ENCODE results near the gene CCL3.
A peak's percentile ranks its signal among the peaks of the same experiment; 100 is the strongest.
"Not testable (repeated sequence)": the region's sequence is repeated elsewhere in the genome, so short reads cannot be mapped to it uniquely, and the experiment has no call there.

Gene CCL3

GRCh38 chr17:36099004-36099403, 9.1 kb upstream of the CCL3 start:
- H3K27me3 ChIP-seq (replicated peaks in 2 of 5; ENCODE audit: control insufficient read depth in 4 of 5, insufficient read depth in 5 of 5, low read length in 4 of 5); H3K4me3 ChIP-seq (ENCODE audit: control insufficient read depth in 1 of 7, extremely low read depth in 1 of 7, insufficient read depth in 4 of 7, low read depth in 2 of 7, low read length in 6 of 7); H3K9me3 ChIP-seq (ENCODE audit: control extremely low read depth in 1 of 5, control insufficient read depth in 4 of 5, insufficient read depth in 2 of 5, low read depth in 1 of 5, low read length in 4 of 5); DNase-seq; H3K27ac ChIP-seq (ENCODE audit: insufficient read depth in 1 of 2, low read depth in 1 of 2, low read length in 2 of 2, poor library complexity in 1 of 2, severe bottlenecking in 2 of 2); H3K36me3 ChIP-seq (ENCODE audit: control insufficient read depth in 4 of 4, insufficient read depth in 4 of 4, low read length in 3 of 4): not testable (repeated sequence)
- H3K4me1 ChIP-seq (ENCODE audit: control extremely low read depth in 1 of 4, control insufficient read depth in 4 of 4, insufficient read depth in 4 of 4, low read length in 3 of 4) = peaks cover 5 to 13% (median 9%) of the 10 kb centered on the region in 4 experiments
- no CpG with 5 or more reads among the region's 1 CpG for WGBS (ENCODE audit: insufficient coverage)
- POLR2A ChIA-PET = interaction anchor here (1.0 kb wide), 1 partner anchor 23 kb away, joined by 5 read pairs; no protein-coding TSS in a partner anchor
- CTCF ChIA-PET = interaction anchor here (1.4 to 1.6 kb wide), 2 partner anchors 26 to 94 kb away, joined by 3 to 4 read pairs; no protein-coding TSS in a partner anchor

DNA sequence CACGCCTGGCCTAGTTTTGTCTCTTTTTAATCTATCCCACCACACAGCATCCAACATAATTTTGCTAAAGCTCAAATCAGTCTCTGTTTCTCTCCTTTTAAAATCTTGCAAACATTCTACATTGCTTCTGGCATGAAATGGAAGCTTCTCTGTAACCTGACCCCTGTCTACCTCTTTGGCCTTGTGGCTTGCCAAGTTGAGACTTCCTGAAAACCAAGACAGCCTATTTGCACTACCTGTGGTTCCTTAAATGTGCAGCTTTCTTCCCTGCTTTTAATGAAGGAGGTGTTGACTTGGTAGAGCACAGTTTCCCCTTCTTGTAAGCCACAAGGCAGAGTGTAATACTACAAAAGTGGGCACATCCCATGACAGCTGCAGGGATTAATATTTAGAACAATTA, 6.0 kb upstream of the CCL3 start:
- POLR2A ChIA-PET = no interaction called here
- WGBS (ENCODE audit: insufficient coverage) = 100% methylated on average over 1 of the region's 1 CpG

DNA sequence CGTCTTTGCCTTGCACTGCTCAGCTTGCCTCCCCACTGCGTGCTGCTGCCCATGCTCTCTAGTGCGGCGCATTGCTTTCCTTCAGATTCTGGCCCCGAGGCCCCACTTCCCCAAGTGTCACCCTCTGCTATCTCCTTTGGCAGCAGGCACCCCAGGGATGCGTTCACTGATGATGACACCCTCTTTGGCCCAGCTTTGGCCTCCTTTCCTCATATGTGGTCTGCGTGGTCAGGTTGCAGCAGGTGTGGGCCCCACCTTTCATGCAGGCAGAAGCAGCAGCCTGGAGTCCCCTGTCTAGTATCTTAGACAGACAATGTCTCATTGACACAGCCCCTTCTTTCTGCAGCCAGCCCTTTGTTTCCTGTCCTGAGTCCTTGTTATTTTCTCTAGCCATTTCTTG, 4.8 kb upstream of the CCL3 start:
- Histone ChIP-seq H3K4me1 (ENCODE audit: control extremely low read depth in 1 of 4, control insufficient read depth in 4 of 4, insufficient read depth in 4 of 4, low read length in 3 of 4) (peaks cover 0 to 15% (median 11%) of the 10 kb centered on the region in 4 experiments), H3K27ac (ENCODE audit: insufficient read depth in 1 of 2, low read depth in 1 of 2, low read length in 2 of 2, poor library complexity in 1 of 2, severe bottlenecking in 2 of 2) (no peak overlapping the region), H3K4me3 (ENCODE audit: control insufficient read depth in 1 of 7, extremely low read depth in 1 of 7, insufficient read depth in 4 of 7, low read depth in 2 of 7, low read length in 6 of 7) (no peak overlapping the region), H3K9me3 (ENCODE audit: control extremely low read depth in 1 of 5, control insufficient read depth in 4 of 5, insufficient read depth in 2 of 5, low read depth in 1 of 5, low read length in 4 of 5) (no peaks in the 10 kb centered on the region), H3K36me3 (ENCODE audit: control insufficient read depth in 4 of 4, insufficient read depth in 4 of 4, low read length in 3 of 4) (no peaks in the 10 kb centered on the region), H3K27me3 (replicated peaks in 2 of 5; ENCODE audit: control insufficient read depth in 4 of 5, insufficient read depth in 5 of 5, low read length in 4 of 5) (no peaks in the 10 kb centered on the region)
- ChIA-PET POLR2A (no interaction called here), CTCF (no interaction called here)
- DNase-seq = peak in 1 of 3 donors; percentile 15
- WGBS (ENCODE audit: insufficient coverage) = 97% methylated on average over 7 of the region's 7 CpGs

More for the DNA sequence above, 6.0 kb upstream of the CCL3 start:
- no peaks in the 10 kb centered on the region for H3K27me3 ChIP-seq (replicated peaks in 2 of 5; ENCODE audit: control insufficient read depth in 4 of 5, insufficient read depth in 5 of 5, low read length in 4 of 5)
- H3K9me3 ChIP-seq (ENCODE audit: control extremely low read depth in 1 of 5, control insufficient read depth in 4 of 5, insufficient read depth in 2 of 5, low read depth in 1 of 5, low read length in 4 of 5) = no peaks in the 10 kb centered on the region
- peak in 1 of 3 donors; percentile 21 for DNase-seq
- no peaks in the 10 kb centered on the region for H3K36me3 ChIP-seq (ENCODE audit: control insufficient read depth in 4 of 4, insufficient read depth in 4 of 4, low read length in 3 of 4)
- no peak overlapping the region for H3K27ac ChIP-seq (ENCODE audit: insufficient read depth in 1 of 2, low read depth in 1 of 2, low read length in 2 of 2, poor library complexity in 1 of 2, severe bottlenecking in 2 of 2)
- H3K4me1 ChIP-seq (ENCODE audit: control extremely low read depth in 1 of 4, control insufficient read depth in 4 of 4, insufficient read depth in 4 of 4, low read length in 3 of 4) = peaks cover 0 to 5% (median 2%) of the 10 kb centered on the region in 4 experiments
- no peak overlapping the region for H3K4me3 ChIP-seq (ENCODE audit: control insufficient read depth in 1 of 7, extremely low read depth in 1 of 7, insufficient read depth in 4 of 7, low read depth in 2 of 7, low read length in 6 of 7)
- CTCF ChIA-PET = interaction anchor here (1.0 to 1.4 kb wide), 4 partner anchors 17 to 78 kb away, joined by 3 to 4 read pairs (median 3); partner anchors contain the start of gene CCL23

DNA sequence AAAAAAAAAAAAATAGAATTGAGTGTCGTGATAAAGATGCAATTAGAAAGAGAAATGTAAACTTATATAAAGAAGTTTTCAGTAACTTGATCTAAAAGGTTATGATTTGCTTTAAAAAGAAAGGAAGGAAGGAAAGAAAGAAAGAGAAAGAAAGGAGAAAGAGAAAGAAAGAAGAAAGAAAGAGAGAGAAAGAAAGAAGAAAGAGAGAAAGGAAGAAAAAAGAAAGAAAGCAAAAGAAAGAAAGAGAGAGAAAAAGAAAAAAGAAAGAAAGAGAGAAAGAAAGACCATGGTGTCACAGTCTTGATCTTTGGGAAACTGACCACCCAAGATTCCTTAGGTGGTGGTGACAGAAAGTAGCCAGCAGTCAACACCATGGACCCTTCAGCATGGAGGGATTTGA, 4.3 kb upstream of the CCL3 start:
- WGBS (ENCODE audit: insufficient coverage) = no CpG with 5 or more reads among the region's 1 CpG
- Histone ChIP-seq H3K36me3 (ENCODE audit: control insufficient read depth in 4 of 4, insufficient read depth in 4 of 4, low read length in 3 of 4) (no peaks in the 10 kb centered on the region), H3K4me1 (ENCODE audit: control extremely low read depth in 1 of 4, control insufficient read depth in 4 of 4, insufficient read depth in 4 of 4, low read length in 3 of 4) (peaks cover 0 to 20% (median 13%) of the 10 kb centered on the region in 4 experiments), H3K27me3 (replicated peaks in 2 of 5; ENCODE audit: control insufficient read depth in 4 of 5, insufficient read depth in 5 of 5, low read length in 4 of 5) (no peaks in the 10 kb centered on the region), H3K4me3 (ENCODE audit: control insufficient read depth in 1 of 7, extremely low read depth in 1 of 7, insufficient read depth in 4 of 7, low read depth in 2 of 7, low read length in 6 of 7) (no peak overlapping the region), H3K9me3 (ENCODE audit: control extremely low read depth in 1 of 5, control insufficient read depth in 4 of 5, insufficient read depth in 2 of 5, low read depth in 1 of 5, low read length in 4 of 5) (no peaks in the 10 kb centered on the region), H3K27ac (ENCODE audit: insufficient read depth in 1 of 2, low read depth in 1 of 2, low read length in 2 of 2, poor library complexity in 1 of 2, severe bottlenecking in 2 of 2) (no peak overlapping the region)
- DNase-seq = no peak
- CTCF ChIA-PET = no interaction called here
- POLR2A ChIA-PET = no interaction called here

- H3K27me3 ChIP-seq (replicated peaks in 2 of 5; ENCODE audit: control insufficient read depth in 4 of 5, insufficient read depth in 5 of 5, low read length in 4 of 5); H3K27ac ChIP-seq (ENCODE audit: insufficient read depth in 1 of 2, low read depth in 1 of 2, low read length in 2 of 2, poor library complexity in 1 of 2, severe bottlenecking in 2 of 2); H3K9me3 ChIP-seq (ENCODE audit: control extremely low read depth in 1 of 5, control insufficient read depth in 4 of 5, insufficient read depth in 2 of 5, low read depth in 1 of 5, low read length in 4 of 5); POLR2A ChIA-PET; DNase-seq; H3K36me3 ChIP-seq (ENCODE audit: control insufficient read depth in 4 of 4, insufficient read depth in 4 of 4, low read length in 3 of 4); CTCF ChIA-PET; H3K4me3 ChIP-seq (ENCODE audit: control insufficient read depth in 1 of 7, extremely low read depth in 1 of 7, insufficient read depth in 4 of 7, low read depth in 2 of 7, low read length in 6 of 7): not testable (repeated sequence)
- peaks cover 0 to 27% (median 14%) of the 10 kb centered on the region in 4 experiments for H3K4me1 ChIP-seq (ENCODE audit: control extremely low read depth in 1 of 4, control insufficient read depth in 4 of 4, insufficient read depth in 4 of 4, low read length in 3 of 4)
- 100% methylated on average over 2 of the region's 6 CpGs for WGBS (ENCODE audit: insufficient coverage)
Measured at GRCh38 chr17:36092715-36093114, 2.8 kb upstream of the CCL3 start.

DNA sequence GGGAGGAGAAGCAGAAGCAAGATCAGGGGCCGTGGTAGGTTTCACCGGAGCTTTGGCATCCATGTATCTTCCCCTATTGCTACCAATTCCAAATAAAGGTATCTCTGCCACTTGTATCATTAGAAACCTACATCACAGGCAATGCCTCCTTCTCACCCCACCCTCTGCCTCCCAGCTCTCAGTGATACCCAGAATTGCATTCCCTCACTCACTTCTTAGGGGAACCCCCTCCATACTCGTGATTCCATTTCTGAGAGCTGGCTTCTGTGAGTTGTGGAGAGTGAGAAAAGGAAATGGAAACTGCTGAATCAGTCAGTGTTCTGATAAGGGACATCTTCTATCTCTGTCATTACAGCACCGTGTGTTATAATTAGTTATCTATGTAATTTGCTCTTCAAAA, 2.3 kb upstream of the CCL3 start:
- DNase-seq = peak in 2 of 3 donors; percentile 26 to 38
- no peaks in the 10 kb centered on the region for H3K36me3 ChIP-seq (ENCODE audit: control insufficient read depth in 4 of 4, insufficient read depth in 4 of 4, low read length in 3 of 4)
- CTCF ChIA-PET = interaction anchor here (1.3 kb wide), 1 partner anchor 21 kb away, joined by 4 read pairs; no protein-coding TSS in a partner anchor

DNA sequence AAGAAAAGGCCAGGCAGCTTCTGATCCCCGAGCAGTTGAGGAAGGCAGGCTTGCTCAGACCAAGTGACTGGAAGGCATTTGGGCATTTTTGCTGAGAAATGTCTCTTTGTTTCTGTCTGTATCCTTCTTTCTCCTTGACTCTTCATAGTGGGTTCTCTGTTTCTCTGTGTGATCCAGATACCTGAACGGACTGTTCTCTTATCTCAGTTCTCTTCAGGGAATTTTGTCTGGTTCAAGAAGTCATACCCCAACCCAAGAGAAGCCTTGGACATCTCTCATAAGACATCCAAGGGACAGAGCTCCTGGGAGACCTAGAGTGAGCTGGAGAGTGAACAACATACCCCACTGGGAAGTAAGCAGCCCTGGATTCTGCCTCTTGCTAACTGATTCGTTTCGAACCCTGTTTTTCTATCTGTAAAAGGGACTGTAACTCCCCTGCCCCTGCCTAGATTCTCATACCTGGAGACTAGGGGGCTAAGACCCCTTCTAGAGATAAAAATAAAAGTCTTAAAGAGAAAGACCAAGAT, 541 bp downstream of the CCL3 start:
- Histone ChIP-seq H3K4me3 (ENCODE audit: control insufficient read depth in 1 of 7, extremely low read depth in 1 of 7, insufficient read depth in 4 of 7, low read depth in 2 of 7, low read length in 6 of 7) (no peak overlapping the region), H3K27ac (ENCODE audit: insufficient read depth in 1 of 2, low read depth in 1 of 2, low read length in 2 of 2, poor library complexity in 1 of 2, severe bottlenecking in 2 of 2) (no peak overlapping the region), H3K9me3 (ENCODE audit: control extremely low read depth in 1 of 5, control insufficient read depth in 4 of 5, insufficient read depth in 2 of 5, low read depth in 1 of 5, low read length in 4 of 5) (no peaks in the 10 kb centered on the region), H3K4me1 (ENCODE audit: control extremely low read depth in 1 of 4, control insufficient read depth in 4 of 4, insufficient read depth in 4 of 4, low read length in 3 of 4) (peaks cover 0 to 37% (median 25%) of the 10 kb centered on the region in 4 experiments), H3K36me3 (ENCODE audit: control insufficient read depth in 4 of 4, insufficient read depth in 4 of 4, low read length in 3 of 4) (no peaks in the 10 kb centered on the region), H3K27me3 (replicated peaks in 2 of 5; ENCODE audit: control insufficient read depth in 4 of 5, insufficient read depth in 5 of 5, low read length in 4 of 5) (no peaks in the 10 kb centered on the region)
- no peak for DNase-seq
- ChIA-PET CTCF (interaction anchor here (1.3 kb wide), 1 partner anchor 43 kb away, joined by 4 read pairs; no protein-coding TSS in a partner anchor), POLR2A (no interaction called here)
- WGBS (ENCODE audit: insufficient coverage) = 95% methylated on average over 4 of the region's 4 CpGs

More for the DNA sequence above, 2.3 kb upstream of the CCL3 start:
- Histone ChIP-seq H3K27me3 (replicated peaks in 2 of 5; ENCODE audit: control insufficient read depth in 4 of 5, insufficient read depth in 5 of 5, low read length in 4 of 5) (no peaks in the 10 kb centered on the region), H3K4me1 (ENCODE audit: control extremely low read depth in 1 of 4, control insufficient read depth in 4 of 4, insufficient read depth in 4 of 4, low read length in 3 of 4) (peaks cover 0 to 27% (median 14%) of the 10 kb centered on the region in 4 experiments), H3K27ac (ENCODE audit: insufficient read depth in 1 of 2, low read depth in 1 of 2, low read length in 2 of 2, poor library complexity in 1 of 2, severe bottlenecking in 2 of 2) (no peak overlapping the region), H3K9me3 (ENCODE audit: control extremely low read depth in 1 of 5, control insufficient read depth in 4 of 5, insufficient read depth in 2 of 5, low read depth in 1 of 5, low read length in 4 of 5) (no peaks in the 10 kb centered on the region), H3K4me3 (ENCODE audit: control insufficient read depth in 1 of 7, extremely low read depth in 1 of 7, insufficient read depth in 4 of 7, low read depth in 2 of 7, low read length in 6 of 7) (no peak overlapping the region)
- POLR2A ChIA-PET = no interaction called here
- whole genome bisulfite sequencing (ENCODE audit: insufficient coverage) = 73% methylated on average over 3 of the region's 4 CpGs

Data from common myeloid progenitor, CD34-positive (primary cell).